ENCODE results near the gene CSNK1D.

DNA sequence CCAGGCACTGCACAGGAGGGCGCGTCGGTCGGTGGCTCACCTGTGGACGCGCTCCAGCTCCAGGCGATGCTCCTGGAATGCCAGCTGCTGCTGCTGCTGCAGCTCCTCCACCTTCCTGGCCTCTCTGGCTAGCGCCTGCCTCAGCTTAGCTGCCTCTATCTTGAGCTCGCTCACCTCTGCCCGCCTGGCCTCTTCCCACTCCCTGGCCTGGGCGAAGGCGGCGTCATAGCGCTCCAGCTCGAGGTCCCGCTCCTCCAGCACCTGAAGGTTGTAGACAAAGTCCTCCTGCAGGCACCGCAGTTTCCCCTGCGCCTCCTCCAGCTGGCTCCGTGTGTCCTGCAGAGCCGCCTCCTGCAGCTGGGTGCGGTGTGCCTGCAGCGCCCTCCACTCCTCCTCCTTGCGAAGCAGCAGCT, 72.0 kb downstream of the CSNK1D start:
- TF ChIP-seq, protein P1, sequence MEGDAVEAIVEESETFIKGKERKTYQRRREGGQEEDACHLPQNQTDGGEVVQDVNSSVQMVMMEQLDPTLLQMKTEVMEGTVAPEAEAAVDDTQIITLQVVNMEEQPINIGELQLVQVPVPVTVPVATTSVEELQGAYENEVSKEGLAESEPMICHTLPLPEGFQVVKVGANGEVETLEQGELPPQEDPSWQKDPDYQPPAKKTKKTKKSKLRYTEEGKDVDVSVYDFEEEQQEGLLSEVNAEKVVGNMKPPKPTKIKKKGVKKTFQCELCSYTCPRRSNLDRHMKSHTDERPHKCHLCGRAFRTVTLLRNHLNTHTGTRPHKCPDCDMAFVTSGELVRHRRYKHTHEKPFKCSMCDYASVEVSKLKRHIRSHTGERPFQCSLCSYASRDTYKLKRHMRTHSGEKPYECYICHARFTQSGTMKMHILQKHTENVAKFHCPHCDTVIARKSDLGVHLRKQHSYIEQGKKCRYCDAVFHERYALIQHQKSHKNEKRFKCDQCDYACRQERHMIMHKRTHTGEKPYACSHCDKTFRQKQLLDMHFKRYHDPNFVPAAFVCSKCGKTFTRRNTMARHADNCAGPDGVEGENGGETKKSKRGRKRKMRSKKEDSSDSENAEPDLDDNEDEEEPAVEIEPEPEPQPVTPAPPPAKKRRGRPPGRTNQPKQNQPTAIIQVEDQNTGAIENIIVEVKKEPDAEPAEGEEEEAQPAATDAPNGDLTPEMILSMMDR (IDR thresholded peaks at IDR 0.05; ENCODE audit: low read depth, low read length, poor library complexity, severe bottlenecking): no peak
- no peak for TF ChIP-seq EZH2phosphoT487 (IDR thresholded peaks at IDR 0.05; ENCODE audit: borderline replicate concordance, low read length)
